Fibroblast of skin of left quadriceps (primary cell): ENCODE data around the gene UBASH3A.

Experiments used
- DNase-seq, 2 experiments: peaks; one replicate each; pipeline ENCODE4 v3.0.0-alpha.2; 2013; ENCODE audit warnings: low read depth in 2 of 2

Gene UBASH3A

DNA sequence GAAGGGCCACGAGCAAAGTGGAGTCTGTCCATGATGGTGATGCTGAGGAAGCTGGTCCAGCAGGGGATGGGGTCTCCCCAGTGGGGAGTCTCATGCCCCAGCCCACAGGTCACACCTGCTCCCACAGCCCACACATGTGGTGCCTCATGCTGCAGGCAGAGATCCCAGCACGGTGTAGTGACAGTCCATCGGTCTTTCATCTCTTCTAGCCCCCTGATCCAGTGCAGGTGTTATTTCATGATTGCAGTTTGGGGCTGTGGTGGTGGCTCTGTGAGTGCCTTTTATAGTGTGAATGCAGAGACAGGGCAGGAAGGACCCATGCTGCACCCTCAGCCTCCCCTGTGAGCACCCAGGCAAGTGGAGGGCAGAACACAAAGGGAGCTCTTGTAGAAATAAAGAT is 45.0 kb downstream of the UBASH3A start:
- DNase-seq: no peak

DNA sequence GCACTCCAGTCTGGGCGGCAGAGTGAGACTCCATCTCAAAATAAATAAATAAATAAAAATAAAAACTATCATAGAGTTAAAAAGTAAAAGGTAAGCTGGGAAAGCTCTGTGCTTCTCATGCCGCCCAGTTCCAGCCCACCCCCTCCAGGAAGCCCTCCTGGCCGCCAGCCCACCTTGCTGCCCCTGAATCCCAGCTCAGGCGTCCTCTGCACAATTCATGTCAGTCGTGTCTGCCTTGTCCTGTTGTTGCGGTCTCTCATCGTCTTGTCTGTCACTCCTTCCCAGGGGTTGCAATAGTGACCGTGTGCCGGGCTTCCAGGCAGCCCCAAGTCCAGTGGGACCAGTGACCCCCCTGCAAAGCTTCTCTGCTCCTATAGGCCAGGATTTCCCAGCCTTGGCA is 48.2 kb downstream of the UBASH3A start:
- DNase-seq: no peak

DNA sequence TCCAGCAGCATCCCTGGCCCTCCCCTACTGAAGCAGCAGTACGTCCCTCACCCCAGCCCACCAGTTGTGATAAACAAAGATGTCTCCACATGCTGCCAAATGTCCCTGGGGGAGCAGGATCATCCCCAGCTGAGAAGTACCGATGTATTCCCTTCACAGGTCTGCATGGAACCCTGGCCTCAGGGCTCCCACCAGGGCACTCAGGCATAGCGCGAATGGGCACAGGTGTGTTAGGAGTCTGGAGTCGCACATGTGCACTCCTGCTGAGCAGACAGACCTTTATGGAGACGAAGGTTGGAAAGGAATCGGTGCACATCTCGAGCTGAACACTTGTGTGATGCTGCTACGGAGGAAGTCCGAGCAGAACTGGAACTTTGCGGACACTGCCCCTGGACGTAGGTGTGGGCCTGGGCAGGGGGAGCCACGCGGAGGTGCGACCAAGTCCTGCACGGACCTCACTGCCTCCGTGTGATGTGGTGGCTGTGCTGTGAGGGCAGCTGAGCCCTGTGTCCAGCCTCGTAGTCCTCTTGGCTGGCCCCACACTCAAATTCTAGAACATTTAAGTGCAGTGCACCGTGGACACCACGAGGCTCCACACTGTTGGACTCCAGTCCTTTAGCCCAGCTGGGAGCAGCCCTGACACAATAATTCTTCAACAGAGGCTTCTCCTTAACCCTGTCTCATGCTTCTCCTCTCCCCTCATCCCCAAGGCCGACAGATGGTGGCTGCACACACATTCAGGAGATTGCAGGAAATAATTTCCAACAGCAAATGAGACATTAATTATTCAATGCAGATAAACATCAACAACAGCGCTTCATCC is 48.9 kb downstream of the UBASH3A start:
- no peak for DNase-seq

DNA sequence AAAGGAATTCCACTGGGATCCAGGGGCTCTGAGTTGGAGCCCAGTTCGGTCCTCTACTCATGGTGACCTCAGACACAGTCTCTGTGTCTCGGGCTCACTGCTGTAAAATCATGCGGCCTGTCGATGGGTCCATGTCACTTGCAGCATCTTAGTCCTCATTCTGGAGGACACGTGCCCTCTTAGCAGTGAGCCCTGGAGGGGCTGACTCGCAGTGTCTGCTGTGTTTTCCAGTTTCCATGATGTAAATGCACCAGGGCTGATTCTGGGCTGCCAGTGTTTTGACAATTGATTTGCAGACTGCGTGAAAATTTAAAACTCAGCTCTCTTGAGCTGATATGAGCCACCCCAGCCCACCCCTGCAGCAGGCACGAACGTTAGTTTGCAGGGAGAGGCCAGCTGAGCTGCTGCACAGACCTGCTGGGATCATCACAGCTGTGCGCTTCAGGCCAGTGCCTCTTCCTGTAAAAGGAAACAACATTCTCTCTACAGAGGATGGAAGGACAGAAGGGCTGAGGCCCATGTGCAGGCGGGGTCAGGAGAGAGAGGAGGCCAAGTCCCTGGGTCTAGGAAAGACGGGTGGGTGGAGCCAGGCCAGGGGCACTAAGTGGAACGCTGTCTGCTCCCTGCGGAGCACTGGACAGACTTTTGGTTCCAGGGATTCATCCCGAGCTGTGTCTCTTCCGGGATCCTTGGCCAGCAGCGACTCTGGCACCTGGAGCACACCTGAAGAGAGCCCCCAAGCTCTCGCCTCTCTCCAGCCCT is 49.7 kb downstream of the UBASH3A start:
- DNase-seq: no peak

DNA sequence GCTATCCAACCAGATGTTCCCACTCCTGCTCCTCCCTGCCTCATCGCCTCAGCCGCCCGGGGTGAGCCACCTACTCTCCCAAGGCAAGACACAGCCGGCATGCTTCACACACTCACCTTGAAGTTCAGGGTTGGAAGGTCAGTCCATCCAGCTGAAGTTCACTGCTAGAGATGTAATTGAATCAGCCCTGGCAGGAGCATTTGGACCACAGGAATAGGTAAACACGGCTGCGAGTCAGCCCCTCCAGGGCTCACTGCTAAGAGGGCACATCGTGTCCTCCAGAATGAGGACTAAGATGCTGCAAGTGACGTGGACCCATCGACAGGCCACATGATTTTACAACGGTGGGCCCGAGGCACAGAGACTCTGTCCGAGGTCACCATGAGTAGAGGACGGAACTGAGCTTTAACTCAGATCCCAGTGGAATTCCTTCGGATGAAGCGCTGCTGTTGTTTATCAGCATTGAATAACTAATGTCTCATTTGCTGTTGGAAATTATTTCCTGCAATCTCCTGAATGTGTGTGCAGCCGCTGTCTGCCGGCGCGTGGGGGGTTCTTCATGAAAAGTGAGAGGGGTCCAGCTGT is 50.4 kb downstream of the UBASH3A start:
- DNase-seq: no peak

DNA sequence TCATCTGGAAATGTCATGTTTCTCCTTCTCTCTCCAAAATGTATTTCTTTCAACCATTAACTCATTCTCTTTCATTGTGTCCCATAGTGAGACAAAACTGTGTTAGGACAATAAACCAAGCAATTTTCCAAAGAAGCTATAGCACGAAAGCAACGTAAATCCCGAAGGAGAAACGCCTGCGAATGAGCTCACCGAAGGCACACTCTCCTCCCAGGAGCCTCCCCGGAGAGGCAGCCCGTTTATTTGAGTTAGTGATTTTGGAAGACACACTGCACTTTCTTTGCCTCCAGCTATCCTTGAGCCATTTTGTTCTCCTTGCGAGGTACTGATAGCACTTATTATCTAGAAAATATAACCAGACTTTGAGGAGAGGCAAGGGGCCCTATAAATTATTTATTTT is 51.1 kb downstream of the UBASH3A start:
- DNase-seq: no peak

DNA sequence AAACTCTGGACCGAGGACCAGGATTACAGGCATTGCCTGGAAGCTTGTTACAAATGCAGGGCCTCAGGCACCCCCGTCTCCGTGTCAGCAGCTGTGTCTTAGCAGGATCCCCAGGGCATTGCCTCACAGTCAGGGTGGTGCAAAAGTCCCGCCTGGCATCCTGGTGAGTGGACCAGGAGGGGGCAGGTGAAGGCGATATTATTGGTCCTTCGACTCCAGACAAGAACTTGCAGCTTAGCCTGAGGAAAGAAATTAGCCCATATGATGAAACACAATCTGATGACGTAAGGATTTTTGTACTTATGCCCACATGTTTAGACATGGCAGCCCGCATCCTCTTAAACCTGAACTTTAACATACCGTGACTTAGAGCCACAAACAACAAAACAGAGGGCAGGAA is 51.5 kb downstream of the UBASH3A start:
- no peak for DNase-seq

DNA sequence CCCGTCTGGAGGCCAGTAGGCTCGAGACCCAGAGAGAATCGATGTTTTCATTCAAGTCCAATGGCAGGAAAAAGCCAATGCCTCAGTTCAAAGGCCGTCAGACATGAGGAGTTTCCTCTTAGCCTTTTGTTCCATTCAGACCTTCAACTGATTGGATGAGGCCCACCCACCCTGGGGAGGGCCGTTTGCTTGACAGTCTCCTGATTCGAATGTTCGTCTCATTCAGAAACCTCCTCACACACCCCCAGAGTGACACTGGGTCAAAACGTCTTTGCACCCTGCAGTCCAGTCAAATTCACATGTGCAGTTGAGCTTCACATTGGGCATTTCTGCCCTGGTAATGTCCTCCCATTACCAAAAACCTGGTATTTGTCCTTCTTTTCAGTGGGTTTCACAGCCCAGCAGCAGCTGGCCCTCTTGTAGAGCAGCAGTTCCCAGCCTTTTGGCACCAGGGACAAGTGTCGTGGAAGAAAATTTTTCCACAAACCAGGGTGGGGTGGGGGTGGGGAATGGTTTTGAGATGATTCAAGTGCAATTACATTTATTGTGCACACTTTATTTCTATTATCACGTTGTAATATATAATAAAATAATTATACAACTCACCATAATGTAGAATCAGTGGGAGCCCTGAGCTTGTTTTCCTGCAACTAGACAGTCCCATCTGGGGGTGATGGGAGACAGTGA is 52.2 kb downstream of the UBASH3A start:
- no peak for DNase-seq

DNA sequence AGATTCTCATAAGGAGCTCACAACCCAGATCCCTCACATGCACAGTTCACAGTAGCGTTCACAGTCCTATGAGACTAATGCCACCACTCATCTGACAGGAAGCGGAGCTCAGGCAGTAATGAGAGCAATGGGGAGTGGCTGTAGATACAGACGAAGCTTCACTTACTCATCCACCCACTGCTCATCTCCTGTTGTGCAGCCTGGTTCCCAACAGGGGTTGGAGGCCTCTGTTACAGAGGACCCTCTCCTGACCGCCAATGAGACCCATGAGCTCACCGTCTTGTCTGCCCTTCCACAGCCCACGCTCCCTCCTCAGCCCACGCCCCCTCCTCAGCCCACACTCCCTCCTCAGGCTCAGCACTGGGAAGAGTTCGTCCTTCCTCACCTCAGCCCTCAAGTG is 52.8 kb downstream of the UBASH3A start:
- no peak for DNase-seq

DNA sequence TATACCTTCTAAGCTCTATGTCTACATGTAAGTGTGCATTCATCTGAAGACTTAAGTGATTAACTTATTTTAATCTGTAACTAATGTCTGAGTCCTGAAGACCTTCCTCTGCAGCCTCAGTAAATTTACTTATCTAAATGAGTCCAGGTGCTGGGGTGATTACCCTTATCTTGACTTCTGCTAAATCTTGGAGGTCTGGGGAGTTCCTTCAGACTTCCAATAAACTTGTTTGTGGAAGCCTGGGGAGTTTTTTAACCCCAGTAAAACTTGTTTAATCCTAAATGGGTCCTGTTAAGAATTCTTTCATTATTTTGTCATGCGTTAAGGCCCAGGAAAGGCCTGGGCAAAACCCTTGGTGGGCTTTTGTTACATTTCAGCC is 55.4 kb downstream of the UBASH3A start:
- no peak for DNase-seq

DNA sequence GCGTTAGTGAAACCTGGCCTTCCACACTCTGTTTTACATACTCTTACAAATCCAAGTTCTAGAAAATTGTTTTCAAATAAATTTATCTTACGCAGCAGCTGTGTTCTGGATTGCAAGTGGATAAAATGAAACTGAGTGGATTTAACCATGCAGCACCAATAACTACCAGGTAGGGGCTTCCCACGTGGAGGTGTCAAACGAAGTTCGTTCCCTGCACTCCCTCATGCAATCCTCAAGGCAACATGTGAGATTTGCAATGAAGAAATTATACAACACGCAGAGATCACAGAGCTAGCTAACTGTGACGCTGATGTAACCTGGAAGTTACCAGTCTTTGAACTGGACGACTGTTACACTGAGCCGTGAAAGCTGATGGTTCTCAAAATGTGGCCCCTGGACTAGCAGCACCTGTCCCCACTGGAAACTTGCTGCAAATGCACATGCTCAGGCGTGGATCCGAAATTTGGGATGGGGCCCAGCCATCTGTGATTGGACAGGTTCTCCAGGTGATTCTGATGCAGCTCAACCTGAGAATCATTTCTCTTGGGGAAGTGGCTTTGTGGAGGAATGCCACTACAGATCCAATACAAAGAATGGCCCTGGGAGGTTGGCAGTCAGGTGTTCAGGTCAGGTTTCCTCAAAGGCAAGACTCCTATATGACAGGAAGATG is 56.0 kb downstream of the UBASH3A start:
- DNase-seq: no peak

DNA sequence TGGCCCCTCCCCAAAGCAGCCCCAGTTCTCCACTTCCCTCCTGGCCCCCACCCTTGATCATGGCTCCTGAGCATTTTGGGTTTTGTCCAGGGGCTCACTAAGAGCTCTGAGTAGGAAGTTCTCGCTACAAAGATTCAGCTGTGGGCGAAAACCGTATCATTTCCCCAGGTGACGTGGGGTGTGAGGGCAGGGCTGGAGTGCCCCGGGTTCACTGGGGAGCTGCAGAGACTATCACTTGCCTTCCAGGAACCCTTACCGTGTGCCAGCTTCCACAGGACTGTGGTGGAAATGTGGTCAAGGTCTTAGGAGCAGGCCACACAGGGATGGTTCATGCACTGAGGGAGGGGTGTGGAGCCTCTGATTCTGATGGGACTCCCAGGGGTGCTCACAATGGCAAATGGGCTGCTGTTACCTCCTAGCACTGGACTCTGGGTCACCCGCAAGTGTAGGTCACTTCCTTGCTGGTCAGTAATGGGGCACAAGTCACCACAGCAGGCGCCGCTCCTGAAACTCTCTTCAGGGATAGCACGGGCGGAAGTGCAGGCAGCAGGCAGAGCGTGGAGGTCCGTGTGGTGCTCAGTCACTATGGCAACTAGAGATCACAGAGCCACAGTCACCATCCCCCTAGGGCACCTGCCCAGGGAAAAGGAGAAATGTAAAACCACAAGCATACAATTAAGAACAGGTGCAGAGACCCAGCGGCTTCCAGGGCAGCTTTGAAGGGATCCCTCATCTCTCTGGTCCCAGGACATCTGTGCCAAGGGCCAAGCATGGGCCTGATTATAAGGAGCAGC is 56.9 kb downstream of the UBASH3A start:
- DNase-seq: no peak

DNA sequence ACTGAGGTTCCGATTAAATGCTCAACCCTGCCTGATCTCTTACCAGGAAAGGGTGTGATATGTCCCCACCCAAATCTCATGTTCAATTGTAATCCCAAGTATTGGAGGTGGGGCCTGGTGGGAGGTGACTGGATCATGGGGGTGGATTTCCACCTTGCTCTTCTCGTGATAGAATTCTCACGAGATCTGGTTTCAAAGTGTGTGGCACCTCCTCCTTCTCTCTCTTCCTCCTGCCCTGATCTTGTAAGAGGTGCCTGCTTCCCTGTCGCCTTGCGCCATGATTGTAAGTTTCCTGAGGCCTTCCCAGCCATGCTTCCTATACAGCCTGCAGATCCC is 57.5 kb downstream of the UBASH3A start:
- DNase-seq: no peak

DNA sequence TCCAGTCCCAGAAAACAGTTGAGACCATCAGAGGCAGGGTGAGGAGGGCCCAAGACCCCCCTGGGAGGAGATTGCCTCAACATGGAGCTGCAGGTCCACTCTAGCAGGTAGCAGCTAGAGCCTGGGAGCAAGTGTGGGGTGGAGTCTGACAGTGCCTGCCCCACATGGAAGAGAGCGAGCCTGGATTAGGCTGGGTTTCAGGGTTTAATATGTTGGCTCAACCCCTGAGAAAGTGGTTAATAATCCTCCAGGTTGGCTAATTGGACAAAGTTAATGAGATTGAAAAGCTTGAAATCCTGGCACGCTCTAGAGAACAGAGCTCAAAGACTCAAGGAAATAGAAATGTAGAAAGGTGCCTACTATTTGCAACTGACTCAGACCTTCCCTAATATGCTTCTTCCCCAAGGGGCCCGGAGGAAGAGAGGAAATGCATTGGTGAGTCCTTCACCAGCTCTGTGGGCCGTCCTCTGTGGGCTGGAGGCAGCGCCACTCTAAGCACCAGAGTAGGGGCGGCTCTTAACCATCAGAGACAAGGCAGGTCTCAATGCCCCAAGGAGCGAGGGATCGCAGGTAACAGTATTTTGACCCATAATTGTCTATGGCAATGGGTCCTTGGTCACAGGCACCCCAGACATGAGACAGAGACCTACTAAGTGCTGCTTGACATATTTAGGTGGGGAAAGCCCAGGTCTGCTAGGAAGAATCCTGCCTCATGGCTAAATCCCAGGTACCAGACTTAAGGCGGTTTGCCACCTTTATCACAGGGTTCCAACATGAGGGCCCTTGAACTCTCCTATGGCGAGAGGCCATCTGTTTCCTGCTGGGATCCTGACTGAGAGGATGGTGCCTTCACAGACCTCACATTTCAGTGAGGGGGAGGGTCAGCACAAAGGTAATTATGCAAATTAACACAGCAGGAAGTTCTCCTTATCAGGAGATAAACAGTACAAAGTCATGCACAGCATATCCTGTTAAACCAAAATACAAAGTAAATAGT is 58.5 kb downstream of the UBASH3A start:
- no peak for DNase-seq

DNA sequence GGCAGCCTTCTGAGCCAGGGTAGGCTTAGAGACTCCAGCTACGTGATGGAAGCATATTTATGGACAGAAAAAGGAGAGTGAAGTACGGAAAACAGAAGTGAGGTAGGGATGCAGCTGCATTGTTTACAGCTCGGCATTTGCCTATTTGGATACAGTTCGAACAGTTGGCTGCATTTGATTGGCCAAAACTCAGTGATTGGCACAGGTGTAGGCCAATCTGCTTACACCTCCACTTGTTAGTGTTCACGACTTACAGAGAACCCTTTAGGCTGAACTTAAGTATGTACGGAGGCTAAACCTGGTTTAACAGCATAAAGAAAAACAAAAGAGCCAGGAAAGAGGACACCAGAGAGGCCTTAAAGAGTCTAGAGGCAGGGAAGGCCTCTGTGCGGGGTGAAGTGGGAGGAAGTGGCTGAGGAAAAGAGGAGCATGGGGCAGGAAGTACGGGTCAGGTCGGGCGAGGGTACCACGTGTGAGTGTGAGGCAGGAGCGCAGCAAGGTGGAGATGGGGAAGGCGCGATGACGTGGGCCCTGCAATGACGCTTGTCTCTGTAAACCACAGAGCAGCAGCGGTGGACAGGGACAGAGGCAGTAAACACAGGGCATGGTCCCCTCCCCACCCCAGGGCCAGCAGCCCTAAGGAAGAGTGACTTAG is 60.3 kb downstream of the UBASH3A start:
- DNase-seq: peak; percentile 5 to 14

DNA sequence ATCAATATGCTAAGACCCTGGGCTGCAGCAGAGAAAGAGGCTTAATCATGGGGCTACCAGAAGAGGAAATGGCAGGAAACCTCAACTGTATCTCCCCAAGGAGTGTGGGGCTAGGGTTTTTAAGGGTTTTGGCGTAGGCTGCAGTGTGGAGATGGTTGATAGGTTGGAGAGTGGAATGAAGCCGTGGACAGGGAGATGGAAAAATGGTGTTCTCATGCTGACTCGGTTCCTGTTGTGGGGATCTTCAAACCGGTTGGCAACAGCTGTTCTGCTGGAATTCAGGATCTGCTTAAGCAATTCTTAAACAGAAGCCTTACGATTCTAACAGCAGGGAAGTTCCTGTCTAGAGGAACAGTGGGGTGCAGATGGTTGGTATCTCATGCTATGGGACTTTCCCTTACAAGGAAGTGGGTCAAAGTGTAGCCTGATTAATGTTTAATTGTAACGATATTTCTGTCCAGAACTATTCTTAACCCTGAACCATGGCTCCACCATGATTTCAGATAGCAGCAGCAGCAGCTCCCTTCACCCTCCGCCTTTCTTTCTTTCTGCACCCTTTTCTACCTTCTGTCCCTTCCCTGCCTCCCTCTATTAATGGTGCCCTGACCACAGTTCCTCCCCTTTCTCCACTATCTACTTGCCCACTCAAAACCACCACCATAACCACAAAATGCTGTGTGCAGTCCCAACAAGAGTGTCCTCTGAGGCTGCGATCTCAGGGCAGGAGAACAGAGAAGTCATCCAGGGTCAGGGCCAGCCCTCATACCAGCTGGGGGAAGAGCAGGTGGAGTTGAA is 61.5 kb downstream of the UBASH3A start:
- no peak for DNase-seq

DNA sequence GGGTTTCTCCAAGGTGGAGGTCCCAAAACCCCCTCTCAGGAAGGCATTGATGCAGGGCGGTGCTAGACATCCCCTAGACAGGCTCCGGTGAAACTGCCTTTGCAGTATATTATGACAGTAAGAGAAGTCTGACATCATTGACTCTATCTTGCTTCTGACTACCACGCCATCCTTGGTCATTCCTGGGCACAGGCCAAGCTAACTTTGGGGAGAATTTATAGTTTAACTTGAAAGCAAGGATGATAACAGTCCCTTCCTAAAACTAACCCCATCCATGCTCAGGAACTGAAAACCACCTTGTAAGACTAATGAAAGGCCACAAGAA is 62.1 kb downstream of the UBASH3A start:
- DNase-seq: no peak

DNA sequence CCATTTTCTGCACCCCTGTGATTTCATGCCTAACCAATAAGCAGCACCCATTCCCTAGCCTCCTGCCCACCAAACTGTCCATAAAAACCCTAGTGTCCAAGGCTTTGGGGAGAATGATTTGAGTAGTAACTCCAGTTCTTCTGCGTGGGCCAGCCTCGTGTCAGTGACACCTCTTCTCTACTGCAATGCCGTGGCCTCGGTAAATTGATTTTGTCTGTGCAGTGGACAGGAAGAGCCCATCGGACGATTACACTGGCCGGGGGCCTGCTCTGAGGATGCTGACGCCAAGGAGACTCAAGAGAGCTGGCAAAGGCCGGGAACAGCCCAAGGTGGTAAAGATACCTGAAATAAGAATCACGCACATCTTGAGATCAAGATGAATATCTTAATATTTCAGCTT is 63.0 kb downstream of the UBASH3A start:
- no peak for DNase-seq
